ENCODE data around the gene ENKUR. TPM values are rescaled to one million over a fixed set of nuclear protein-coding genes. Genes with fewer than 3 reads are reported as not detected.
"Not testable (repeated sequence)": the region's sequence is repeated elsewhere in the genome, so short reads cannot be mapped to it uniquely, and the experiment has no call there.

Gene ENKUR
- total RNA-seq, 6 experiments from 2014 or later: 0.15 to 1.00 (median 0.27) TPM

DNA sequence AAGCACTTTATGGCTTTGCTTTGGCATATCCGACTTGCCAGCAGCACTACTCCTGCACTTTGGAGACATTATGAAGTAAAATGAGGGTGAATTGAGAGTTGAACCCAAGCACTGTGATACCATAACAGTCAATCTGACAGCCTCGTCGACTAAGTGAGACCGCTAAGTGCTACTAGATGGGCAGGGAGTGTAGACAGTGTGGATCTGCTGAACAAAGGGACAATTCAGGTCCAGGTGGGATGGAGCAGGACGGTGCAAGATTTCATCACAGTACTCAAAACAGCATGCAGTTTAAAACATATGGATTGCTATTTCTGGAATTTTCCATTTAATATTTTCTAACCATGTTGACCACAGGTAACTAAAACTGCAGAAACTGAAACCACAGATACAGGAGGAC is 42.8 kb downstream of the ENKUR start:
- intact Hi-C loops (cut with DNase I): no loop called here
- no peaks in the 10 kb centered on the region for H3K9me3 ChIP-seq
- no peaks in the 10 kb centered on the region for H3K27me3 ChIP-seq
- H3K36me3 ChIP-seq: no peaks in the 10 kb centered on the region
- DNase-seq (no peak), ATAC-seq (no peak)
- WGBS (ENCODE audit: insufficient coverage, low coverage, low lambda C conversion rate, missing lambda C conversion rate): 88% methylated on average over 5 of the region's 5 CpGs
- peaks cover 0 to 6% (median 0%) of the 10 kb centered on the region in 4 donors for H3K4me1 ChIP-seq
- H3K27ac ChIP-seq: no peak overlapping the region
- TF ChIP-seq POLR2A (IDR thresholded peaks at IDR 0.05): no peak
- TF ChIP-seq, protein P1, sequence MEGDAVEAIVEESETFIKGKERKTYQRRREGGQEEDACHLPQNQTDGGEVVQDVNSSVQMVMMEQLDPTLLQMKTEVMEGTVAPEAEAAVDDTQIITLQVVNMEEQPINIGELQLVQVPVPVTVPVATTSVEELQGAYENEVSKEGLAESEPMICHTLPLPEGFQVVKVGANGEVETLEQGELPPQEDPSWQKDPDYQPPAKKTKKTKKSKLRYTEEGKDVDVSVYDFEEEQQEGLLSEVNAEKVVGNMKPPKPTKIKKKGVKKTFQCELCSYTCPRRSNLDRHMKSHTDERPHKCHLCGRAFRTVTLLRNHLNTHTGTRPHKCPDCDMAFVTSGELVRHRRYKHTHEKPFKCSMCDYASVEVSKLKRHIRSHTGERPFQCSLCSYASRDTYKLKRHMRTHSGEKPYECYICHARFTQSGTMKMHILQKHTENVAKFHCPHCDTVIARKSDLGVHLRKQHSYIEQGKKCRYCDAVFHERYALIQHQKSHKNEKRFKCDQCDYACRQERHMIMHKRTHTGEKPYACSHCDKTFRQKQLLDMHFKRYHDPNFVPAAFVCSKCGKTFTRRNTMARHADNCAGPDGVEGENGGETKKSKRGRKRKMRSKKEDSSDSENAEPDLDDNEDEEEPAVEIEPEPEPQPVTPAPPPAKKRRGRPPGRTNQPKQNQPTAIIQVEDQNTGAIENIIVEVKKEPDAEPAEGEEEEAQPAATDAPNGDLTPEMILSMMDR (IDR thresholded peaks at IDR 0.05): no peak
- no peak overlapping the region for H3K4me3 ChIP-seq

DNA sequence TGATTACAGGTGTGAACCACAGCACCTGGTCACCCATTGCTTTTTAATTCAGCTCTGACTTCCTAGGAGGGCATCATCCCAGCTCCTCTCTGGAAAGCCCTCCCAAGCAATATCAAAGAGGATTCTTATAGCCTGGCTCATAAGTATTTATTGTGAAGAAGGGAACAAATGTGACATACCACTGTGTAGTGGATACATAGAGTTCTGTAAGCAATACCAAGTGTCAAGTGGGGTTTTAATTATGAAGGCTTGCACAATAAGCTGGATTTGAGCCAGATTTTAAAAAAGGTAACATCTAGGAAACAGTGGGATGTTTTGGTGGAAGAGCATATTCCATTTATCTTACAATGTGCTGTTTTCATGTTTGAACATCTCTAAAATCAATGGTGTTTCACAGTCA is 44.6 kb downstream of the ENKUR start:
- no peak overlapping the region for H3K4me3 ChIP-seq
- no peak overlapping the region for H3K27ac ChIP-seq
- TF ChIP-seq, protein P1 (IDR thresholded peaks at IDR 0.05): no peak
- TF ChIP-seq POLR2A (IDR thresholded peaks at IDR 0.05): no peak
- intact Hi-C loops (cut with DNase I): no loop called here
- H3K27me3 ChIP-seq: no peaks in the 10 kb centered on the region
- no peaks in the 10 kb centered on the region for H3K9me3 ChIP-seq
- H3K36me3 ChIP-seq: no peaks in the 10 kb centered on the region
- ATAC-seq: no peak
- DNase-seq: no peak
- H3K4me1 ChIP-seq: peaks cover 0 to 6% (median 0%) of the 10 kb centered on the region in 4 donors

DNA sequence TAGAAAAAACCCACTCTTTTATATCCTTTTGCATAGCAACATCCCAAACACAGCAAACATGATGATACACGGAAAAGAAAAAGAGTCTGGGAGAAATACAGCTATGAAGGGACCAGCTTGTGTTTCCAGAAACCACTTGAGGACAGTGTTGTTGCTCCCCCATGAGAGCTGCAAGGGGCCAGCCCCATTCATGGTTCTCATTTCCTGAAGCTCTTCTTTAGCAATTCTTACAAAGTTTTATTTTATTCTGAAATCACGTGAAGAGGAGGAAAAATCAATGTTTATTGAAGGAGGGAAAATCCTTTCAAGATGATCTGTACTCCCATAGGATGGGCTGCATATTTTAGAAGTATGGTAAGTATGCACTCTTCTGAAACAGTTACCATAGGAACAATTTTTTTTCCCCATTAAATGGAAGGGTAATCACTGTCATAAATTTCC is 46.1 kb downstream of the ENKUR start:
- 61% methylated on average over 2 of the region's 2 CpGs for WGBS (ENCODE audit: insufficient coverage, low coverage, low lambda C conversion rate, missing lambda C conversion rate)
- Histone ChIP-seq H3K4me3 (no peak overlapping the region), H3K4me1 (peaks cover 0 to 5% (median 0%) of the 10 kb centered on the region in 4 donors), H3K27ac (no peak overlapping the region), H3K9me3 (no peaks in the 10 kb centered on the region), H3K27me3 (no peaks in the 10 kb centered on the region), H3K36me3 (no peaks in the 10 kb centered on the region)
- no peak for DNase-seq
- TF ChIP-seq POLR2A (IDR thresholded peaks at IDR 0.05): no peak
- TF ChIP-seq, protein P1 (IDR thresholded peaks at IDR 0.05): no peak
- ATAC-seq: no peak
- intact Hi-C loops (cut with DNase I): no loop called here

DNA sequence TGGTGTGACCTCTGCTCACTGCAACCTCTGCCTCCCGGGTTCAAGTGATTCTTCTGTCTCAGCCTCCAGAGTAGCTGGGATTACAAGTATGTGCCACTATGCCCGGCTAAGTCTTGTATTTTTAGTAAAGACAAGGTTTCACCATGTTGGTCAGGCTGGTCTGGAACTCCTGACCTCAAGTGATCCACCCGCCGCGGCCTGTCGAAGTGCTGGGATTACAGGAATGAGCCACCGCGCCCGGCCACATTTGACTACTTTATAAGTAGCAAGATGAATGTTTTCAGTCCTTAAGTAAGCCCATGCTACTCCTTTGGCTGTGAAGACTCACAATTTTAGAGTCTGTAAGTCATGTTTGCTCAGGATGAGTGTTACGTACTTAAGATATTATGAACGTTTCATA is 47.0 kb downstream of the ENKUR start:
- H3K4me3 ChIP-seq; ATAC-seq; H3K9me3 ChIP-seq; H3K27ac ChIP-seq; DNase-seq; H3K4me1 ChIP-seq; H3K27me3 ChIP-seq; H3K36me3 ChIP-seq; intact Hi-C loops (cut with DNase I): not testable (repeated sequence)
- WGBS (ENCODE audit: insufficient coverage, low coverage, low lambda C conversion rate, missing lambda C conversion rate): 83% methylated on average over 8 of the region's 11 CpGs

DNA sequence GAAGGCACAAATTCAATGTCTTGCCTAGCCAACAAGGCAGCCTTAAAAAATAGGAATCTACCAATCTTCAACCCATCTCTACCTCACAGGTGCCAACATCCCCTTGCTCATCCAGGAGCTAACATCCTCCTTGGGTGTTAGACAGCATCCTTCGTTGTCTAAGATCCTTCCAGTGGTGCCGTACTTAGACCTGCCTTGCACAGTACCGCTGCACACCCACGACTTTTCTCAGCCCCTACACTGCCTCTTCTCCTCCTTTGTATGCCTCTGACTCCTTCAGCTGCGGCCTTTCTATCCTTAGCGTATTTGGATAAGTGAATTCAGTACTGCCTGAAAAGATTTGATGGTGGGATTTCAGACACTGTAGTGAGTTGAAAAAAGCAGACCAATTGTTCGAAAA is 47.6 kb downstream of the ENKUR start:
- intact Hi-C loops (cut with DNase I): no loop called here
- H3K36me3 ChIP-seq: no peaks in the 10 kb centered on the region
- no peak for ATAC-seq
- H3K4me3 ChIP-seq: no peak overlapping the region
- DNase-seq: no peak
- peaks cover 0 to 5% (median 0%) of the 10 kb centered on the region in 4 donors for H3K4me1 ChIP-seq
- H3K27ac ChIP-seq: no peak overlapping the region
- no peaks in the 10 kb centered on the region for H3K27me3 ChIP-seq
- 86% methylated on average over 7 of the region's 7 CpGs for WGBS (ENCODE audit: insufficient coverage, low coverage, low lambda C conversion rate, missing lambda C conversion rate)
- no peak for TF ChIP-seq POLR2A (IDR thresholded peaks at IDR 0.05)
- TF ChIP-seq, protein P1 (IDR thresholded peaks at IDR 0.05): no peak
- H3K9me3 ChIP-seq: no peaks in the 10 kb centered on the region

Measured in right lobe of liver (tissue), 6 donors.